Activated B cell treated with CpG ODN at 0.5 μM for 24 hours (primary cell): ENCODE data around the gene EHBP1. TPM values are rescaled to one million over a fixed set of nuclear protein-coding genes. Genes with fewer than 3 reads are reported as not detected.
"Not testable (repeated sequence)": the region's sequence is repeated elsewhere in the genome, so short reads cannot be mapped to it uniquely, and the experiment has no call there.

Experiments used
- ATAC-seq: fragments of 200-7000 bp; cut with Tn5 transposase; one replicate; pipeline ENCODE4 v1.10.0; 2021; ENCODE audit warnings: low read depth, mild to moderate bottlenecking, moderate library complexity
- CTCF ChIA-PET: fragments of 350-600 bp; sonication (Branson Sonifier 250); formaldehyde crosslinking; loops from one replicate; lab custom pipeline; 2021; ENCODE audit warnings: antibody characterized with exemption; lab: Charles Lee
- POLR2A ChIA-PET: fragments of 350-600 bp; sonication (Branson Sonifier 250); formaldehyde crosslinking; loops from one replicate; lab custom pipeline; 2021; ENCODE audit warnings: antibody characterized with exemption; lab: Charles Lee
- DNase-seq: peaks from one replicate; pipeline ENCODE4 v3.0.0; 2022
- H3K27ac Mint-ChIP-seq: one replicate; pipeline ENCODE4 v1.8.0; 2020; ENCODE audit warnings: mixed read lengths
- H3K27me3 Mint-ChIP-seq: one replicate; pipeline ENCODE4 v1.8.0; 2021; ENCODE audit warnings: mixed read lengths
- H3K36me3 Mint-ChIP-seq: one replicate; pipeline ENCODE4 v1.8.0; 2021; ENCODE audit warnings: low read depth, mixed read lengths
- H3K4me1 Mint-ChIP-seq: one replicate; pipeline ENCODE4 v1.8.0; 2021; ENCODE audit warnings: mixed read lengths
- H3K4me3 Mint-ChIP-seq: one replicate; pipeline ENCODE4 v1.8.0; 2020; ENCODE audit warnings: mild to moderate bottlenecking, mixed read lengths
- H3K9me3 Mint-ChIP-seq: one replicate; pipeline ENCODE4 v1.8.0; 2020; ENCODE audit warnings: mixed read lengths
- intact Hi-C: fragments of 100-400 bp; cut with micrococcal nuclease; formaldehyde crosslinking; loops from one replicate; pipeline ENCODE4 v1.15.1; 2024
- total RNA-seq: library from RNA; stranded (reverse); gene quantifications from 2 replicates; pipeline ENCODE4 v1.2.3, GENCODE V29; 2022
- TF ChIP-seq, protein P1 (sequence below): fragments of 200-600 bp; IDR thresholded peaks from one replicate; pipeline ENCODE4 v1.8.0; 2022; ENCODE audit warnings: antibody characterized with exemption, mild to moderate bottlenecking

EHBP1 gene
- total RNA-seq, 1 donor from 2014 or later: 24.0 TPM

DNA sequence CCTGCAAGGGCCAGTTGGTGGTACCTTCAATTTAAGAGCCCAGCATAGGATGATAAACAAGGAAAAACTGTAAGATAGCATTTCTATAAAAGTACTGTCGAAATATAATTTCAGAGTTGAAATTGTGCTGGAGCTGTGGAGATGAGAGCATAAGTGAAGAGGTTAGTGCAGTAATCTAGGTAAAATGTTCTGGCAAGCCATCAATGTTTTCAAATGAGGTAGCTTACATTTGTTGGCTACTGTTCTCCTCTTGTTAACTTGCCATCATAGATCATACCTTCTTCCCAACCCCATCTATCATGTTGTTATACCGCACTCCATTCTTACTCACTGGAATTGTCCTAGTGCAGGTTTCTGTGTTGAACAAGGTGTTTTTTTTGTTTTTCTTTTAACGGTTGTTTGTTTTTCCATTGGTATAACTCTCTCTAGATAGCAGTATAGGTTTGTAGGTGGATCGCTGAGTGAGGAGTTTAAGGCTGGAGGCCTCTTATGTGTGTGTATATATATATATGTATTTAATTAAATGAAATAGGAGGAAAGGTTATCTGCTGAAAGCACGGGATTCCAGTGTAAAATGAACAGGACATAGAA lies 40.5 kb downstream of the EHBP1 start:
- peaks cover 17% of the 10 kb centered on the region for H3K36me3 Mint-ChIP-seq
- CTCF ChIA-PET: no interaction called here
- no peak overlapping the region for H3K27ac Mint-ChIP-seq
- no peaks in the 10 kb centered on the region for H3K27me3 Mint-ChIP-seq
- TF ChIP-seq, protein P1, sequence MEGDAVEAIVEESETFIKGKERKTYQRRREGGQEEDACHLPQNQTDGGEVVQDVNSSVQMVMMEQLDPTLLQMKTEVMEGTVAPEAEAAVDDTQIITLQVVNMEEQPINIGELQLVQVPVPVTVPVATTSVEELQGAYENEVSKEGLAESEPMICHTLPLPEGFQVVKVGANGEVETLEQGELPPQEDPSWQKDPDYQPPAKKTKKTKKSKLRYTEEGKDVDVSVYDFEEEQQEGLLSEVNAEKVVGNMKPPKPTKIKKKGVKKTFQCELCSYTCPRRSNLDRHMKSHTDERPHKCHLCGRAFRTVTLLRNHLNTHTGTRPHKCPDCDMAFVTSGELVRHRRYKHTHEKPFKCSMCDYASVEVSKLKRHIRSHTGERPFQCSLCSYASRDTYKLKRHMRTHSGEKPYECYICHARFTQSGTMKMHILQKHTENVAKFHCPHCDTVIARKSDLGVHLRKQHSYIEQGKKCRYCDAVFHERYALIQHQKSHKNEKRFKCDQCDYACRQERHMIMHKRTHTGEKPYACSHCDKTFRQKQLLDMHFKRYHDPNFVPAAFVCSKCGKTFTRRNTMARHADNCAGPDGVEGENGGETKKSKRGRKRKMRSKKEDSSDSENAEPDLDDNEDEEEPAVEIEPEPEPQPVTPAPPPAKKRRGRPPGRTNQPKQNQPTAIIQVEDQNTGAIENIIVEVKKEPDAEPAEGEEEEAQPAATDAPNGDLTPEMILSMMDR: no peak
- H3K9me3 Mint-ChIP-seq: peaks cover 2% of the 10 kb centered on the region
- ATAC-seq: no peak
- intact Hi-C loops: no loop called here
- no peak for DNase-seq
- peaks cover 28% of the 10 kb centered on the region for H3K4me1 Mint-ChIP-seq
- POLR2A ChIA-PET: no interaction called here
- no peak overlapping the region for H3K4me3 Mint-ChIP-seq

DNA sequence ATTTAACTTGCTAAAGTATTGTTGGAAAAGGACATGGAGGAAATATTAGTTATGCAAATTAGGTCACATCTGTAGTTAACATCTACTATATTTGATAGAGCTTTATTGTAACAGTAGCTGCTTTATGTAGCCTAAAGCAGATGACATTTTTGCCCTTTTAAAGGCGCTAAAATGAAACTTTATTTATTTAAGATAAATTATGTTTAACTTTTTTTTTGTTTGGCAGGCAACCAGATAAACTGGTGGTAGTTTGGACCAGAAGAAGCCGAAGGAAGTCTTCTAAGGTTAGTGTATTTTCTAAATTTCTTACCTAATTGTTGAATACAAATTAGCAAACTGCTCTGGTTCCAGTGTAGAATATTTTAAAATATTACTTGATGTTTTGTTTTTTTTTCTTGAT lies 41.7 kb downstream of the EHBP1 start:
- Mint-ChIP-seq H3K27ac (no peak overlapping the region), H3K27me3 (no peaks in the 10 kb centered on the region), H3K4me3 (no peak overlapping the region), H3K9me3 (peaks cover 2% of the 10 kb centered on the region), H3K36me3 (peaks cover 24% of the 10 kb centered on the region), H3K4me1 (peaks cover 24% of the 10 kb centered on the region)
- intact Hi-C loops: no loop called here
- TF ChIP-seq, protein P1: no peak
- ATAC-seq (no peak), DNase-seq (no peak)
- ChIA-PET POLR2A (no interaction called here), CTCF (no interaction called here)

DNA sequence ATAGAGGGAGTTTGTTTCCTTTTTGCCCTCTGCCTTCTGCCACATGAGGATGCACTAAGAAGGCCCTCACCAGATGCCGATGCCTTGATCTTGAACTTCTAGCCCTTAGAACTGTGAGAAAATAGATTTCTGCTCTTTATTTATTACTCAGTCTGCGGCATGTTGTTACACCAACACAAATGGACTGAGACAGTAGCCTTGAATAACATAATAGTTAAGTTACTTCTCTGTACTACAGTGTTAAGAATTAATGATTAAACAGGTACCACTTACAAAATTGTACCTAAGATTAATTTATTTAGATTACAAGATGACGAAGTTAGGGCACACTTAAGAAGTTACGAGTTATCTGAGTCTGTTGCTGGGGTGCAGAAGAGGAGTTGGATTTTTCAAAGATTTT lies 42.4 kb downstream of the EHBP1 start:
- ChIA-PET POLR2A (no interaction called here), CTCF (no interaction called here)
- H3K27ac Mint-ChIP-seq: no peak overlapping the region
- intact Hi-C loops: no loop called here
- TF ChIP-seq, protein P1: no peak
- H3K4me3 Mint-ChIP-seq: no peak overlapping the region
- peaks cover 21% of the 10 kb centered on the region for H3K4me1 Mint-ChIP-seq
- no peaks in the 10 kb centered on the region for H3K27me3 Mint-ChIP-seq
- peaks cover 27% of the 10 kb centered on the region for H3K36me3 Mint-ChIP-seq
- peaks cover 2% of the 10 kb centered on the region for H3K9me3 Mint-ChIP-seq
- DNase-seq (no peak), ATAC-seq (no peak)

DNA sequence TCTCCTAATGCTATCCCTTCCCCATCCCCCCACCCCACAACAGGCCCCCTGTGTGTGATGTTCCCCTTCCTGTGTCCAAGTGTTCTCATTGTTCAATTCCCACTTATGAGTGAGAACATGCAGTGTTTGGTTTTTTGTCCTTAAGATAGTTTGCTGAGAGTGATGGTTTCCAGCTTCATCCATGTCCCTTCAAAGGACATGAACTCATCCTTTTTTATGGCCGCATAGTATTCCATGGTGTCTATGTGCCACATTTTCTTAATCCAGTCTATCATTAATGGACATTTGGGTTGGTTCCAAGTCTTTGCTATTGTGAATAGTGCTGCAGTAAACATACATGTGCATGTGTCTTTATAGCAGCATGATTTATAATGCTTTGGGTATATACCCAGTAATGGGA lies 43.6 kb downstream of the EHBP1 start:
- H3K9me3 Mint-ChIP-seq, H3K4me3 Mint-ChIP-seq, CTCF ChIA-PET, ATAC-seq, POLR2A ChIA-PET, intact Hi-C loops, DNase-seq, H3K27me3 Mint-ChIP-seq, H3K27ac Mint-ChIP-seq: not testable (repeated sequence)
- peaks cover 35% of the 10 kb centered on the region for H3K36me3 Mint-ChIP-seq
- peaks cover 21% of the 10 kb centered on the region for H3K4me1 Mint-ChIP-seq

DNA sequence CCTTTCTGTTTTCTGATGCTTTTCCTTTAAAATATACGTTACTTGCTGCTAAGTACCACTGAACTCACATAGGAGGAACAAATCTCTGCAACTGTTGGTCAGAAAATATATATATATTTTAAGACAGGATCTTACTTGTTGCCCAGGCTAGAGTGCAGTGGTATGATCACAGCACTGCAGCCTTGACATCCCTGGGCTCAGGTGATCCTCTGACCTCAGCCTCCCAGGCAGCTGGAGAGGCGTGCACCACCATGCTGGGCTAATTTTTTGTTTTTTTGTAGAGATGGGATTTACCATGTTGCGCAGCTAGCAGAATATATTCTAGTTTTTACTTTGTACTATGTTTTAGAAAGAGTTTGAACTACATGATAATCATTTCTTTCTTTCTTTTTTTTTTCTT lies 51.5 kb downstream of the EHBP1 start:
- ChIA-PET POLR2A (no interaction called here), CTCF (interaction anchor here (1.1 kb wide), 1 partner anchor 18 kb away, joined by 4 read pairs; no protein-coding TSS in a partner anchor)
- H3K27me3 Mint-ChIP-seq: no peaks in the 10 kb centered on the region
- DNase-seq: no peak
- no peak for ATAC-seq
- peaks cover 21% of the 10 kb centered on the region for H3K36me3 Mint-ChIP-seq
- intact Hi-C loops: no loop called here
- peaks cover 4% of the 10 kb centered on the region for H3K9me3 Mint-ChIP-seq
- H3K4me1 Mint-ChIP-seq: no peaks in the 10 kb centered on the region
- H3K4me3 Mint-ChIP-seq: no peak overlapping the region
- no peak overlapping the region for H3K27ac Mint-ChIP-seq
- TF ChIP-seq, protein P1: no peak

DNA sequence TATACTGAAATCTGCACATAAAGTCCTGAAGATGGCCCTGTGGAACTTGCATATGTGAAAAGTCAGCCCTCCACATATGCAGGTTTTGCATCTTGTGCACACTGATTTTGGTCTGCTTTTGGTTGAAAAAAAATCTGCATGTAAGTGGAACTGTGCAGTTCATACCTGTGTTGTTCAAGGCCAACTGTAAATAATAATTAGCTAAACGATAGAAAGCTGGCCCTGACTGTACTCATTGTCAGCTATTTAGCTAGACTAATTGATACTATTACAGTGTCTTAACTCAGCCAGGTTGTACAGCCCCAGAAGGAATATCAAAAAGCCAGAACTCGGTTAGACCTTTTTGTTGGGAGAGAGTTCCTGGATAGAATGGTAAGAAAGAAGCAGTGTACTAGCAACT lies 54.5 kb downstream of the EHBP1 start:
- intact Hi-C loops: no loop called here

More for the DNA sequence above, 54.5 kb downstream of the EHBP1 start:
- H3K27me3 Mint-ChIP-seq: no peaks in the 10 kb centered on the region
- ATAC-seq (no peak), DNase-seq (no peak)
- no peaks in the 10 kb centered on the region for H3K4me1 Mint-ChIP-seq
- peaks cover 5% of the 10 kb centered on the region for H3K36me3 Mint-ChIP-seq
- no peak overlapping the region for H3K4me3 Mint-ChIP-seq
- no peaks in the 10 kb centered on the region for H3K9me3 Mint-ChIP-seq
- CTCF ChIA-PET: no interaction called here
- TF ChIP-seq, protein P1: no peak
- POLR2A ChIA-PET: no interaction called here
- H3K27ac Mint-ChIP-seq: no peak overlapping the region
